OCI-LY1 (cell line): ENCODE measurements around the gene PXK.

Experiments used
- CTCF ChIP-seq: fragments of 200-600 bp; sonication (generic), shearing (Covaris generic); IDR thresholded peaks from 2 replicates; pipeline ENCODE4 v1.5.1; 2017; ENCODE audit warnings: mild to moderate bottlenecking, antibody characterized with exemption, low read length, moderate library complexity, mixed read lengths
- EZH2 ChIP-seq: fragments of 200-600 bp; sonication (generic), shearing (Covaris generic); IDR thresholded peaks from 2 replicates; pipeline ENCODE4 v1.8.0; 2017; ENCODE audit warnings: borderline replicate concordance, mixed run types, mild to moderate bottlenecking, antibody characterized with exemption, low read length, moderate library complexity, mixed read lengths

- no peak for TF ChIP-seq CTCF
- no peak for TF ChIP-seq EZH2
Observed at GRCh38 chr3:58391156-58391865, 58.6 kb downstream of the PXK start.
